Activated B cell treated with CpG ODN at 0.5 μM for 24 hours (primary cell): Measurements from ENCODE around the gene KANK3. TPM values are rescaled to one million over a fixed set of nuclear protein-coding genes. Genes with fewer than 3 reads are reported as not detected.
"Not testable (repeated sequence)": the region's sequence is repeated elsewhere in the genome, so short reads cannot be mapped to it uniquely, and the experiment has no call there.

ENCODE experiments used
- ATAC-seq: fragments of 200-7000 bp; cut with Tn5 transposase; one replicate; pipeline ENCODE4 v1.10.0; 2021; ENCODE audit warnings: low read depth, mild to moderate bottlenecking, moderate library complexity
- CTCF ChIA-PET: fragments of 350-600 bp; sonication (Branson Sonifier 250); formaldehyde crosslinking; loops from one replicate; lab custom pipeline; 2021; ENCODE audit warnings: antibody characterized with exemption; lab: Charles Lee
- POLR2A ChIA-PET: fragments of 350-600 bp; sonication (Branson Sonifier 250); formaldehyde crosslinking; loops from one replicate; lab custom pipeline; 2021; ENCODE audit warnings: antibody characterized with exemption; lab: Charles Lee
- DNase-seq: peaks from one replicate; pipeline ENCODE4 v3.0.0; 2022
- H3K27ac Mint-ChIP-seq: one replicate; pipeline ENCODE4 v1.8.0; 2020; ENCODE audit warnings: mixed read lengths
- H3K27me3 Mint-ChIP-seq: one replicate; pipeline ENCODE4 v1.8.0; 2021; ENCODE audit warnings: mixed read lengths
- H3K36me3 Mint-ChIP-seq: one replicate; pipeline ENCODE4 v1.8.0; 2021; ENCODE audit warnings: low read depth, mixed read lengths
- H3K4me1 Mint-ChIP-seq: one replicate; pipeline ENCODE4 v1.8.0; 2021; ENCODE audit warnings: mixed read lengths
- H3K4me3 Mint-ChIP-seq: one replicate; pipeline ENCODE4 v1.8.0; 2020; ENCODE audit warnings: mild to moderate bottlenecking, mixed read lengths
- H3K9me3 Mint-ChIP-seq: one replicate; pipeline ENCODE4 v1.8.0; 2020; ENCODE audit warnings: mixed read lengths
- CTCF ChIP-seq: fragments of 200-600 bp; IDR thresholded peaks from one replicate; pipeline ENCODE4 v1.8.0; 2022; ENCODE audit warnings: antibody characterized with exemption, mild to moderate bottlenecking
- intact Hi-C: fragments of 100-400 bp; cut with micrococcal nuclease; formaldehyde crosslinking; loops from one replicate; pipeline ENCODE4 v1.15.1; 2024
- total RNA-seq: library from RNA; stranded (reverse); gene quantifications from 2 replicates; pipeline ENCODE4 v1.2.3, GENCODE V29; 2022

KANK3 gene
- total RNA-seq, 1 donor from 2014 or later: 0.29 TPM

- DNase-seq (no peak), ATAC-seq (no peak)
- Mint-ChIP-seq H3K4me3 (no peak overlapping the region), H3K36me3 (no peaks in the 10 kb centered on the region), H3K4me1 (peaks cover 3% of the 10 kb centered on the region), H3K27me3 (peaks cover 13% of the 10 kb centered on the region), H3K9me3 (peaks cover 2% of the 10 kb centered on the region), H3K27ac (no peak overlapping the region)
- no peak for TF ChIP-seq CTCF
- intact Hi-C loops: no loop called here
- ChIA-PET CTCF (interaction anchor here (0.9 to 1.1 kb wide), 2 partner anchors 16 to 56 kb away, joined by 3 read pairs; partner anchors contain the start of gene MARCHF2), POLR2A (no interaction called here)
These were observed 14.0 kb upstream of the KANK3 start for GRCh38 chr19:8357007-8357521.

GRCh38 chr19:8355631-8356402 is 12.8 kb upstream of the KANK3 start:
- ATAC-seq (no peak), DNase-seq (no peak)
- peaks cover 3% of the 10 kb centered on the region for H3K4me1 Mint-ChIP-seq
- H3K36me3 Mint-ChIP-seq: no peaks in the 10 kb centered on the region
- CTCF ChIA-PET: interaction anchor here (1.0 to 3.1 kb wide), 3 partner anchors 58 to 286 kb away, joined by 3 to 18 read pairs (median 6); partner anchors contain the start of gene MARCHF2
- H3K4me3 Mint-ChIP-seq: no peak overlapping the region
- H3K9me3 Mint-ChIP-seq: peaks cover 2% of the 10 kb centered on the region
- peaks cover 14% of the 10 kb centered on the region for H3K27me3 Mint-ChIP-seq
- no peak overlapping the region for H3K27ac Mint-ChIP-seq
- TF ChIP-seq CTCF: no peak
- intact Hi-C loops: loop anchor here (2.0 kb wide), 1 partner anchor 225 kb away; no protein-coding TSS in a partner anchor
- POLR2A ChIA-PET: no interaction called here

- intact Hi-C loops, H3K27ac Mint-ChIP-seq, H3K9me3 Mint-ChIP-seq, H3K36me3 Mint-ChIP-seq, H3K4me3 Mint-ChIP-seq, H3K4me1 Mint-ChIP-seq, ATAC-seq, DNase-seq: not testable (repeated sequence)
- CTCF ChIA-PET: interaction anchor here (0.6 to 3.1 kb wide), 11 partner anchors 12 to 1025 kb away, joined by 3 to 18 read pairs (median 4); no protein-coding TSS in a partner anchor
- peaks cover 19% of the 10 kb centered on the region for H3K27me3 Mint-ChIP-seq
- POLR2A ChIA-PET: interaction anchor here (0.6 kb wide), 2 partner anchors 46 to 140 kb away, joined by 3 to 6 read pairs; no protein-coding TSS in a partner anchor
These were observed 9.8 kb upstream of the KANK3 start for GRCh38 chr19:8352845-8353244.

GRCh38 chr19:8352134-8352827 is 9.2 kb upstream of the KANK3 start:
- peaks cover 3% of the 10 kb centered on the region for H3K4me1 Mint-ChIP-seq
- H3K9me3 Mint-ChIP-seq: peaks cover 2% of the 10 kb centered on the region
- no peak for TF ChIP-seq CTCF
- ChIA-PET CTCF (interaction anchor here (0.6 to 2.9 kb wide), 3 partner anchors 9 to 1024 kb away, joined by 3 to 7 read pairs (median 4); partner anchors contain the start of gene KANK3), POLR2A (interaction anchor here (0.5 to 0.6 kb wide), 3 partner anchors 45 to 1431 kb away, joined by 3 to 6 read pairs (median 3); no protein-coding TSS in a partner anchor)
- no peak for ATAC-seq
- H3K27me3 Mint-ChIP-seq: peaks cover 19% of the 10 kb centered on the region
- intact Hi-C loops: no loop called here
- H3K36me3 Mint-ChIP-seq: no peaks in the 10 kb centered on the region
- no peak overlapping the region for H3K27ac Mint-ChIP-seq
- DNase-seq: no peak
- no peak overlapping the region for H3K4me3 Mint-ChIP-seq

- H3K4me1 Mint-ChIP-seq, ATAC-seq, H3K4me3 Mint-ChIP-seq, H3K36me3 Mint-ChIP-seq, intact Hi-C loops, POLR2A ChIA-PET, CTCF ChIA-PET, H3K27ac Mint-ChIP-seq, H3K9me3 Mint-ChIP-seq, DNase-seq: not testable (repeated sequence)
- peaks cover 19% of the 10 kb centered on the region for H3K27me3 Mint-ChIP-seq
These were observed 6.7 kb upstream of the KANK3 start for GRCh38 chr19:8349629-8350372.
